ENCODE measurements around the gene WFDC1. TPM values are rescaled to one million over a fixed set of nuclear protein-coding genes. Genes with fewer than 3 reads are reported as not detected.

Gene WFDC1
- total and polyA plus RNA-seq, 10 of the 15 experiments (the other 5 are each of a cell fraction or from before 2014, with no cell fraction given): not detected

DNA sequence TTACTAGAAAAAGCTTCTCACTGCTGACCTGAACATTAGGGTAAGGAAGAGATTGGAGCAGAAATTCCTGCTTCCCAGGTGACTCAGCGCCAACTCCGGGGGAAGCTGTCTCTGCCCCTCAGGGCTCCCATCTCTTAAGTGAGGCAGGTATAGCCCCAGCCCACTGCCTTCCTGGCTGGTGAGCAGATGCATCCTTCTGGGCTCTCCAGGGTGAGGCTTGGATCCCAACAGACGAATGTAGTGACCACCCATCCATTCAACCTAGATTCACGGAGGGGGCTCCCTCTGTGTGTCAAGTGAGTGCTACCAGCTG is 76.8 kb downstream of the WFDC1 start:
- no peak overlapping the region for H3K4me2 ChIP-seq (ENCODE audit: control insufficient read depth, insufficient read depth)
- ATAC-seq: no peak

DNA sequence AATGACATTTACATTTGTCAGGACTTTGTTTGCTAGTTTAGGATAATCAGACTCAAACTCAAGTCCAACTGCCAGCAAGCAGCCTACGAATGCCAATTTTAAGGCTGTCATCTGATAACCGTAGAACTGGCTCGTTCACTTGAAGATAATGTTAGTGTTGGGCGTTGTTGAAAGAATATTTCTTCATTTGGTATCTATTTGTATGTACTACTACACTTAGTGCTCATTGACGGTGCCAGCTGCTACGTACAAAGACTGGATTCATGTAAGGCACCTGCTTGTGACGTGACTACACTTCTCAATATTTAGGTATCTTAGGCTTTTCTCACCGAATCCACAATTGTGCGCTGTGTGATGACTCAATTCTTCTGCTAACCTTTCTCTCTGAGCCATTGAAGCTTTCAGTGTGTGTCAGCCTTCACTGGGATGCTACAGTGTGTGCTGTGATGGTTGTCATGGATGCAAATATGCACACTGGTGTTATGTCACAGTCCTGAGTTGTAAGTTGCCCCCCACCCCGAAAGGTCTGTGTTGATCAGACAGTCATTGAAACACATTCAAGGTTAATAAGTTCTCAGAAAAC is 79.3 kb downstream of the WFDC1 start:
- no peaks in the 10 kb centered on the region for H3K4me1 ChIP-seq (ENCODE audit: control insufficient read depth, insufficient read depth, low read length)
- 40% methylated on average over 10 of the region's 10 CpGs for WGBS (ENCODE audit: insufficient coverage, insufficient replicate concordance, low lambda C conversion rate, missing lambda C conversion rate)
- ChIA-PET SMC1A (ENCODE audit: uncharacterized antibody, unreplicated experiment) (no interaction called here), RAD21 (ENCODE audit: unreplicated experiment) (no interaction called here), CTCF (no interaction called here), POLR2A (no interaction called here)
- FAIRE-seq: no peak
- BruUV-seq (replicated peaks): no TSS peak
- no peak overlapping the region for H3K9ac ChIP-seq (ENCODE audit: control insufficient read depth, insufficient read depth, low read length)
- ATAC-seq: no peak
- intact Hi-C loops (cut with micrococcal nuclease; ENCODE audit: unreplicated experiment) (no loop called here), in situ Hi-C loops (cut with MboI) (no loop called here)
- H3K36me3 ChIP-seq (ENCODE audit: control insufficient read depth in 2 of 2, insufficient read depth in 2 of 2, low read length in 1 of 2): no peaks in the 10 kb centered on the region
- peaks cover 0 to 4% of the 10 kb centered on the region in 2 experiments; a peak in 3 of 4 replicates for H3K27me3 ChIP-seq (replicated peaks in 1 of 2; ENCODE audit: control insufficient read depth in 2 of 2, insufficient read depth in 2 of 2, low read length in 1 of 2)
- no peak for DNase-seq (ENCODE audit: low read depth, low spot score)
- H3K27ac ChIP-seq (ENCODE audit: control insufficient read depth, insufficient read depth): no peak overlapping the region
- no peak overlapping the region for H2AFZ ChIP-seq (ENCODE audit: control insufficient read depth, low read depth, low read length)
- H3K4me2 ChIP-seq (ENCODE audit: control insufficient read depth, insufficient read depth): no peak overlapping the region
- no peaks in the 10 kb centered on the region for H4K20me1 ChIP-seq (ENCODE audit: control insufficient read depth, insufficient read depth)
- H3K79me2 ChIP-seq (ENCODE audit: control insufficient read depth, insufficient read depth, low read length): no peaks in the 10 kb centered on the region
- H3K4me3 ChIP-seq: no peak overlapping the region
- no peaks in the 10 kb centered on the region for H3K9me3 ChIP-seq (replicated peaks; ENCODE audit: control insufficient read depth, insufficient read depth, low read length)
- no peak for TF ChIP-seq EGR1 (IDR thresholded peaks at IDR 0.05; ENCODE audit: borderline replicate concordance in 1 of 2, low read depth in 2 of 2, low read length in 2 of 2)
- TF ChIP-seq, protein P1, sequence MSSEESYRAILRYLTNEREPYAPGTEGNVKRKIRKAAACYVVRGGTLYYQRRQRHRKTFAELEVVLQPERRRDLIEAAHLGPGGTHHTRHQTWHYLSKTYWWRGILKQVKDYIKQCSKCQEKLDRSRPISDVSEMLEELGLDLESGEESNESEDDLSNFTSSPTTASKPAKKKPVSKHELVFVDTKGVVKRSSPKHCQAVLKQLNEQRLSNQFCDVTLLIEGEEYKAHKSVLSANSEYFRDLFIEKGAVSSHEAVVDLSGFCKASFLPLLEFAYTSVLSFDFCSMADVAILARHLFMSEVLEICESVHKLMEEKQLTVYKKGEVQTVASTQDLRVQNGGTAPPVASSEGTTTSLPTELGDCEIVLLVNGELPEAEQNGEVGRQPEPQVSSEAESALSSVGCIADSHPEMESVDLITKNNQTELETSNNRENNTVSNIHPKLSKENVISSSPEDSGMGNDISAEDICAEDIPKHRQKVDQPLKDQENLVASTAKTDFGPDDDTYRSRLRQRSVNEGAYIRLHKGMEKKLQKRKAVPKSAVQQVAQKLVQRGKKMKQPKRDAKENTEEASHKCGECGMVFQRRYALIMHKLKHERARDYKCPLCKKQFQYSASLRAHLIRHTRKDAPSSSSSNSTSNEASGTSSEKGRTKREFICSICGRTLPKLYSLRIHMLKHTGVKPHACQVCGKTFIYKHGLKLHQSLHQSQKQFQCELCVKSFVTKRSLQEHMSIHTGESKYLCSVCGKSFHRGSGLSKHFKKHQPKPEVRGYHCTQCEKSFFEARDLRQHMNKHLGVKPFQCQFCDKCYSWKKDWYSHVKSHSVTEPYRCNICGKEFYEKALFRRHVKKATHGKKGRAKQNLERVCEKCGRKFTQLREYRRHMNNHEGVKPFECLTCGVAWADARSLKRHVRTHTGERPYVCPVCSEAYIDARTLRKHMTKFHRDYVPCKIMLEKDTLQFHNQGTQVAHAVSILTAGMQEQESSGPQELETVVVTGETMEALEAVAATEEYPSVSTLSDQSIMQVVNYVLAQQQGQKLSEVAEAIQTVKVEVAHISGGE (CRISPR knock-in tag; IDR thresholded peaks at IDR 0.05): no peak
- TF ChIP-seq, protein P2, sequence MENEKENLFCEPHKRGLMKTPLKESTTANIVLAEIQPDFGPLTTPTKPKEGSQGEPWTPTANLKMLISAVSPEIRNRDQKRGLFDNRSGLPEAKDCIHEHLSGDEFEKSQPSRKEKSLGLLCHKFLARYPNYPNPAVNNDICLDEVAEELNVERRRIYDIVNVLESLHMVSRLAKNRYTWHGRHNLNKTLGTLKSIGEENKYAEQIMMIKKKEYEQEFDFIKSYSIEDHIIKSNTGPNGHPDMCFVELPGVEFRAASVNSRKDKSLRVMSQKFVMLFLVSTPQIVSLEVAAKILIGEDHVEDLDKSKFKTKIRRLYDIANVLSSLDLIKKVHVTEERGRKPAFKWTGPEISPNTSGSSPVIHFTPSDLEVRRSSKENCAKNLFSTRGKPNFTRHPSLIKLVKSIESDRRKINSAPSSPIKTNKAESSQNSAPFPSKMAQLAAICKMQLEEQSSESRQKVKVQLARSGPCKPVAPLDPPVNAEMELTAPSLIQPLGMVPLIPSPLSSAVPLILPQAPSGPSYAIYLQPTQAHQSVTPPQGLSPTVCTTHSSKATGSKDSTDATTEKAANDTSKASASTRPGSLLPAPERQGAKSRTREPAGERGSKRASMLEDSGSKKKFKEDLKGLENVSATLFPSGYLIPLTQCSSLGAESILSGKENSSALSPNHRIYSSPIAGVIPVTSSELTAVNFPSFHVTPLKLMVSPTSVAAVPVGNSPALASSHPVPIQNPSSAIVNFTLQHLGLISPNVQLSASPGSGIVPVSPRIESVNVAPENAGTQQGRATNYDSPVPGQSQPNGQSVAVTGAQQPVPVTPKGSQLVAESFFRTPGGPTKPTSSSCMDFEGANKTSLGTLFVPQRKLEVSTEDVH (IDR thresholded peaks at IDR 0.05; ENCODE audit: low read depth, partially characterized antibody): no peak
- TF ChIP-seq EED (IDR thresholded peaks at IDR 0.05; ENCODE audit: low read depth): no peak
- no peak for TF ChIP-seq TBL1XR1 (IDR thresholded peaks at IDR 0.05; ENCODE audit: low read depth, low read length)
- TF ChIP-seq SREBF2 (IDR thresholded peaks at IDR 0.05; ENCODE audit: low read length): no peak
- TF ChIP-seq, protein P3, sequence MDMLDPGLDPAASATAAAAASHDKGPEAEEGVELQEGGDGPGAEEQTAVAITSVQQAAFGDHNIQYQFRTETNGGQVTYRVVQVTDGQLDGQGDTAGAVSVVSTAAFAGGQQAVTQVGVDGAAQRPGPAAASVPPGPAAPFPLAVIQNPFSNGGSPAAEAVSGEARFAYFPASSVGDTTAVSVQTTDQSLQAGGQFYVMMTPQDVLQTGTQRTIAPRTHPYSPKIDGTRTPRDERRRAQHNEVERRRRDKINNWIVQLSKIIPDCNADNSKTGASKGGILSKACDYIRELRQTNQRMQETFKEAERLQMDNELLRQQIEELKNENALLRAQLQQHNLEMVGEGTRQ (IDR thresholded peaks at IDR 0.05; ENCODE audit: borderline replicate concordance, low read depth, low read length): no peak
- no peak for TF ChIP-seq ATF7 (IDR thresholded peaks at IDR 0.05; ENCODE audit: low read depth)
- TF ChIP-seq PAX8 (IDR thresholded peaks at IDR 0.05): no peak

More for the DNA sequence above, 76.8 kb downstream of the WFDC1 start:
- no TSS peak for BruUV-seq (replicated peaks)
- DNase-seq (ENCODE audit: low read depth, low spot score) (no peak), FAIRE-seq (no peak)
- RAD21 ChIA-PET (ENCODE audit: unreplicated experiment): no interaction called here
- H3K4me3 ChIP-seq: no peak overlapping the region
- no peaks in the 10 kb centered on the region for H3K36me3 ChIP-seq (ENCODE audit: control insufficient read depth in 2 of 2, insufficient read depth in 2 of 2, low read length in 1 of 2)
- H2AFZ ChIP-seq (ENCODE audit: control insufficient read depth, low read depth, low read length): no peak overlapping the region
- intact Hi-C loops (cut with micrococcal nuclease; ENCODE audit: unreplicated experiment): no loop called here
- H3K9ac ChIP-seq (ENCODE audit: control insufficient read depth, insufficient read depth, low read length): no peak overlapping the region
- SMC1A ChIA-PET (ENCODE audit: uncharacterized antibody, unreplicated experiment): no interaction called here
- H4K20me1 ChIP-seq (ENCODE audit: control insufficient read depth, insufficient read depth): no peaks in the 10 kb centered on the region
- 21% methylated on average over 4 of the region's 4 CpGs for WGBS (ENCODE audit: insufficient coverage, insufficient replicate concordance, low lambda C conversion rate, missing lambda C conversion rate)
- CTCF ChIA-PET: no interaction called here
- no peak for TF ChIP-seq BMI1 (IDR thresholded peaks at IDR 0.05; ENCODE audit: borderline replicate concordance)
- no peak for TF ChIP-seq POLR2A (IDR thresholded peaks at IDR 0.05; ENCODE audit: low read depth, low read length)
- TF ChIP-seq MEF2B (IDR thresholded peaks at IDR 0.05; ENCODE audit: partially characterized antibody, poor library complexity, severe bottlenecking): no peak
- TF ChIP-seq ESRRA (IDR thresholded peaks at IDR 0.05; ENCODE audit: low read length): no peak
- TF ChIP-seq SUZ12 (IDR thresholded peaks at IDR 0.05; ENCODE audit: unreplicated experiment): no peak
- H3K4me1 ChIP-seq (ENCODE audit: control insufficient read depth, insufficient read depth, low read length): no peaks in the 10 kb centered on the region
- H3K27ac ChIP-seq (ENCODE audit: control insufficient read depth, insufficient read depth): no peak overlapping the region
- peaks cover 0 to 12% of the 10 kb centered on the region in 2 experiments; a peak in 3 of 4 replicates for H3K27me3 ChIP-seq (replicated peaks in 1 of 2; ENCODE audit: control insufficient read depth in 2 of 2, insufficient read depth in 2 of 2, low read length in 1 of 2)
- no peaks in the 10 kb centered on the region for H3K79me2 ChIP-seq (ENCODE audit: control insufficient read depth, insufficient read depth, low read length)
- POLR2A ChIA-PET: no interaction called here
- no peaks in the 10 kb centered on the region for H3K9me3 ChIP-seq (replicated peaks; ENCODE audit: control insufficient read depth, insufficient read depth, low read length)
- in situ Hi-C loops (cut with MboI): no loop called here
